NCI-H1694 (cell line): ENCODE results near the gene ACRV1.
"Not testable (repeated sequence)": the region's sequence is repeated elsewhere in the genome, so short reads cannot be mapped to it uniquely, and the experiment has no call there.

Source experiments
- DNase-seq: peaks from one replicate; lab custom pipeline; 2025; lab: John Stamatoyannopoulos, UW

Gene ACRV1, protein sequence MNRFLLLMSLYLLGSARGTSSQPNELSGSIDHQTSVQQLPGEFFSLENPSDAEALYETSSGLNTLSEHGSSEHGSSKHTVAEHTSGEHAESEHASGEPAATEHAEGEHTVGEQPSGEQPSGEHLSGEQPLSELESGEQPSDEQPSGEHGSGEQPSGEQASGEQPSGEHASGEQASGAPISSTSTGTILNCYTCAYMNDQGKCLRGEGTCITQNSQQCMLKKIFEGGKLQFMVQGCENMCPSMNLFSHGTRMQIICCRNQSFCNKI

DNA sequence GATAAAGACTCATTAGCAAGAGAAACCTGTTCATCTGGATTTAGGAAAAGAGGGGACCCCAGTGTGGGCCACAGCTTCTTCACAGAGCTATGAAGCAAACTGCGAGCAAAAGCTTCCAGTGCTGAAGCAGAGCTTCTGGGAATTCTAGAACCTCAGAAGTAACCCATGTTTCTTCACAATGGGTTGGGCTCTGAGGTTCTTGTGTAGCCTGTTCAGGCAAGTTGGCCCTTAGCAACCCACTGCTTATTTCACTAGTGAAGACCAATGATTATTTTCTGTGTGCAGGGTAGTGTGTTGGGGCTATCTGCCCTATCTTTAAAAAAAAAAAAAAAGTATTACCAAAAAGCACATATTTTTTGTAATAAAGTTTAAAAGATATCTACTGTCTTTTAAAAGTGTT lies at the start of gene ACRV1:
ACRV1 (minus strand) TSS at position 101 of the 400 bp plus-strand sequence; CDS start at position 34, 67 bp downstream.
- DNase-seq = no peak

DNA sequence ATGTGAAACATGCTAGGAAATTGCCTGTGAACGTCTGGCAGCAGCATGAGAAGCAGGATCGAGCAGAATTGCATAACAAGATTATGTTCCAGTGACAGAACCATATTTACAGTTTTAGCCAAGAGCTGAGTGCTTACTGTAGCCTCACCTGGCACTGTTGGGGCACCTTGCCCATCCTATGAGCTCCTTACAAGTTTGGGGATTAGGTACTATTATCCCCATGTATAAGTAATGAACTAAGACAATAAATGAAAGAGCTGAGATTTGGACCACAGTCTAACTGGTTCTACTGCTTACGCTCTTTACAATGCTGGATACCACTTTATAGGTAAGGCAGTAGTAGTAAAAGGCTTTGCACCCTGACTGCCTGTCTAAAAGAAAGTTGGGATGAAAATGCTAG lies 48.3 kb upstream of the ACRV1 start:
- DNase-seq = no peak

DNA sequence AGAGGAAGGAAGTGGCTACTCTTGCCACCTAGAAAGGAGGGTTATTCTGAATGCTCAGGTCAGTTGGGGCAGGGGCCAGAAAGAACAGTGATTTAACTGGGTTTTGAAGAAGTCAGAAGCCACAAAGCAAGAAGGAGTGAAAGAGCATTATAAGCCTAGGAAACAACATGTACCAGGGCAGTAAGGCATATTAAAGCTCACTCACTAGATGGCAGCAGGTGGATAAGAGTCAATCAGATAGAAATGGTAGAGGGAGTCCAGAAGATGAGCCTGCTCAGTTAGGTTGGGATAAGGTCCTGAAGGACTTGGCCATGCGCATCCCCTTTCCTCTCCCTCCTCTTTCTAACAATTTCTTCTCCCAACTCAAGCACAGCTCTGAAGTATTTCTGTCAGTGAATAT lies 43.5 kb upstream of the ACRV1 start:
- DNase-seq = no peak

- no peak for DNase-seq
Measured at GRCh38 chr11:125720781-125721180, 40.1 kb upstream of the ACRV1 start.

GRCh38 chr11:125704686-125705085 lies 24.0 kb upstream of the ACRV1 start:
- DNase-seq = not testable (repeated sequence)

DNA sequence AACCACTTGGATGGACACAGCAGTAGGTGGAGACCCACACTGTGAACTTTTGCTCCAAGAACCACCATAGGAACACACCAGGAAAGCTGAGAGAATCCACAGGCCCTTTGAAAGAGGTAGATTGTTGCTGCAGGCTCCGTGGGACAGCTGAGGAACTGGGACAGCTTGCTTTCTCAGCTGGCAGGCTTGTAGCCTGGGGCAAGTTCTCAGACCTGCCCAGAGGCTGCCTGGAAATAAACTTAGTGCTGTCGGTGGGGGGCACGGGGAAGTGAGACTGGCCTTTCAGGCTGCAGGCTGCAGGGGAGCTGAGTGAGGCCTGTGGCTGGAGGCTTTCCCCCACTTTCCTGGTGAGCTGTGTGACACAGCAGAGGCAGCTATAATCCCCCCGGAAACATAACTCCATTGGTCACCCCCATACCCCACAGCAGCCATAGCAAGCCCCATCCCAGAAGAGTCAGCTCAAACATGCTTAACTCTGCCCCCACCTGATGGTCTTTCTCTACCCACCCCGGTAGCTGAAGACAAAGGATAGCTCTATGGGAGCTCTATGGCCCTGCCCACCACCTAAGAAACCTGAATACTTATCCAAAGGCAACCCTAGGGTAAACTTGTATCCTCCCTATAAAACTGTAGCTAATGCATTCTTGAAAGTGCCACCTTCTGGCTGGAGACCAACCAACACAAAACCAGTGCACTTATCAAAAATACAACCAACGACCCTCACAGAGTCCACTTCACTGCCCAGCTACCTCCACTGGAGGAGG lies 21.4 kb upstream of the ACRV1 start:
- no peak for DNase-seq

GRCh38 chr11:125701018-125701610 lies 20.5 kb upstream of the ACRV1 start:
- DNase-seq = no peak

DNA sequence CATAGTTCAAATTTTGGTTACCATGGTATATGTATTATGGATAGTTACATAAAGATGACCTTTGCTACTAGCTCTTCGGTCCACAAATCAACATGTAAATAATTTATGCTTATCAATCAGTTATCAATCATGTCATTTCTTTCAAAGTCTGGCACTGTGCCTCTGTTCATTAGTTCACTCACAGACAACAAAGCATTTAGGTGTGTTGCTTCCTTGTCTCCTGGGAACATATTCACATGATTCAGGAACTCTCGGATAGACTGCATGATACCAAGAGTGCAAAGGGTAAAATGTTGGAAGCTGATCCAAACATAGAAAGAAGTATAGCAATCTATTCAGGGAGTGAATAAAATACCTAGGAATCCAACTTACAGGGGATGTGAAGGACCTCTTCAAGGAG lies 14.3 kb upstream of the ACRV1 start:
- no peak for DNase-seq

DNA sequence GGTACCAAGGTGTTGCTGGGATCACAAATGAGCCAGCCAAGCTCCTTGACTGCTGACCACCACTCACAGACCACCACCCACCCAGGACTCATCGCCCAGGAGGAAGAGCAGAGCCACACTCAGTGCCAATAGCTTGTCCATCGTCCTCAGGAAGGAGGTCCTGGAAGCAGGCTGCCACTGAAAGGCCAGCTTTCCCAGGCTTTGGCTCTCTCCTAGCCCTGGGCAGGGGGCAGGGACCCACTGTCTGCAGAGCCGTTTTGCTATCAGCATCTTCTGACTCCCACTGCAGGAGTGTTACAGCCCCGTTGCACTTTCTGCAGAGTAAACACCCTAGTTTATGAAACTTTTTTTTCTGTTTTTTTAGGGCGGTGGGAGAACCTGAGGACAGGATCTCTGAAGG lies 12.2 kb upstream of the ACRV1 start:
- no peak for DNase-seq

- no peak for DNase-seq
Measured at GRCh38 chr11:125690006-125690405, 9.4 kb upstream of the ACRV1 start.

GRCh38 chr11:125689274-125689859 lies 8.7 kb upstream of the ACRV1 start:
- no peak for DNase-seq

- DNase-seq = no peak
Measured at GRCh38 chr11:125688632-125689031, 8.0 kb upstream of the ACRV1 start.

DNA sequence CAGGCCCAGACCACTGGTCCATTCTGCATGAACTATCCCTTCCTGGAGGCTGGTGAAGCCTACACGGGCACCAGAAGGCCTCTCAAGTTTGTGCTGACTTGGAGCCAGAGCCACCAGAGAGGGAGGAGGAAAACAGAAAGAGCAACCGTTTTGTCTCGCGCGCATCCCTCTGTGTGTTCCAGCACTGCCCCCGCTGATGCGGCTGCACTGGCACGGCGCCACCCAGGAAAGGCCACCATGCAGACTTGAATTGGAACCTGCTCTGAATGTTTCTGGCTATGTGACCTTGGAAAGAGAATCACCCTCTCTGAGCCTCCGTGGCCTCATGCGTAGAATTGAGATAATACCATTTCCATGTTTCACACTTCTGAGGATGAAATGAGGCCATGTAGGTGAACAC lies 7.4 kb upstream of the ACRV1 start:
- no peak for DNase-seq

DNA sequence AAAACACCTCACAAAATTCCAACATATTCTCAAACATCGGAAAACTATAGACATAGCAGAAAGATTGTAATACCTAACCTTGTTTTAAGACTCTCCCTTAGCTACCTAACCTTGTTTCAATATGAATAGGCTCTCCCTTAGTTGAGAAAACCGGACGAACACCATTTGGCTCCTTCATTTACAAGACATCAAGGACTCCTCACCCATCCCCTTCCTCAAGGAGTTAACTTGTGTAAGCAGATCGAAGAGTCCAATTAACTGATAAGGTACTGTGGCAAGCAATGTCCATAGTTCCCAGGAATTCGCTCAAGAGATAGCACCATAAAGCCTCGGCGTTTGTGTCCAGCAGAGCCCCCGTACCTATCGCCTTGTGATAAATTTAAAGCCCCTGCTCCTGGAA lies 4.6 kb upstream of the ACRV1 start:
- DNase-seq = no peak

- no peak for DNase-seq
Measured at GRCh38 chr11:125679837-125680236, 810 bp downstream of the ACRV1 start.

DNA sequence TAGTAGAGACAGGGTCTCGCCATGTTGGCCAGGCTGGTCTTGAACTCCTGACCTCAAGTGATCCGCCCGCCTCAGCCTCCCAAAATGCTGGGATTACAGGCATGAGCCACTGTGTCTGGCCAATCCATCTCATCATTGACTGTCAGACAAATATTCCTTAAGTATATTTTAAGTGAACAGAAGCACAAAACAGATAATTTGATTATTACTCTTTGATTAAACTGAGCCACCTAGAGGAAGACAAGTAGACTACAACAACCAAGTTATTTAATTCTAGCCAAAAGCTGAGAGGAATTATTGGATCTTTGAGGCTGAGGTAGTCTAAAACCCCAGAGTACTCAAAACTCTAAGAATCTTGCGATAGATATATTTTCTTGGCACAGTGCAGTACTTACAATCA lies 1.2 kb downstream of the ACRV1 start:
- DNase-seq = no peak

DNA sequence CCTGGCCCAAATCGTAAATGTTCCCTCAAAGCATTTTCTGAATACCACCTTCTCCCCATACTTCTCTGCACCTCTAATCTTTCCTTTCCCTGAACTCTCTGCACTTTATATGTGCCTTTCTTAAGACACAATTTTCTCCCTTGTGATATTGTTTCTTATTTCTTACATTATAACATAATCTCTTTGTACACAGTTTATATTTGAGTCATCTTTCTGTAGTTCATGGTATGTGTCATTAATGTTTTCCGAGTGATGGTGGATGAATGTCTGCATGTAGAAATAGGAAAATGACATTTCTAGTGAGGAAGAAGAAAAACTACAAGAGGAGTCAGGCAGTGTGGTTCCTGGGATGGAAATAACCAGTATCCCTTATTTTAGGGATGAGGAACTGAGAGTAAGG lies 5.5 kb downstream of the ACRV1 start:
- DNase-seq = no peak

DNA sequence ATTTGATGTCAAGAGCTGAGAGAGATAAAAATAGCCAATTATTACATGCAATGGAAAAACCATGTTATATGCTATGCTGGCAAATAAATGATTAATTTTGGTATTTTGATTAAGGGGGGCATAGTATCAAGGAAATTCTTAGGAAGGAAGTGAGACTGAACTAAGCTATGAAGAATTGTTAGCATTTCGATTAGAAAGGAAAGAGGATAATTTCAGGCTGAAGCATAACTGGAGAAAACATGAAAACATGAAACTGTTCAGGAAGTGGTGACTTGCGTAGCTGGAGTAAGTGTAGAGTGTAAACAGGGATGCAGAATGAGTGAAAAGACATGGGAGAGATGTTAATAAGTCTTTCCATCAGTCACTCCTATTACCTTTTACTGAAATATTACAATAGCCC lies 6.4 kb downstream of the ACRV1 start:
- no peak for DNase-seq

DNA sequence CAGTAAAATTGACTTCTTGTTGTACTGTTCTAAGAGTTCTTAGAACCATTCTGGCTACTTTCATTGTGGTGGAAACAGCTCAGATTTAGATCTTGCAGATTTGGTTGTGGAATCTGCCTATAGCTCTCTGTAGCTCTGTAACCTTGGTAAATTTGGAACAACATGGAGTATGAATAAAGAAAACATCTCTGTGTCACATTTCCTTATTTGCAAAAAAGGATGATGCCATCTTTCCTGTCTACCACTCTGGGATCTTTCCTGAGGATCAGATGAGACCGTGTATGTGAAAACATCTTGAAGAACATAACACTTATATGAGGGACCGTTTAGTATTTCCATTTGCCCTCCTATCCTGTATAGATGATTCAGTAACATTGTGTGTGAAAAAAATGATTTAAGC lies 9.1 kb downstream of the ACRV1 start:
- no peak for DNase-seq

DNA sequence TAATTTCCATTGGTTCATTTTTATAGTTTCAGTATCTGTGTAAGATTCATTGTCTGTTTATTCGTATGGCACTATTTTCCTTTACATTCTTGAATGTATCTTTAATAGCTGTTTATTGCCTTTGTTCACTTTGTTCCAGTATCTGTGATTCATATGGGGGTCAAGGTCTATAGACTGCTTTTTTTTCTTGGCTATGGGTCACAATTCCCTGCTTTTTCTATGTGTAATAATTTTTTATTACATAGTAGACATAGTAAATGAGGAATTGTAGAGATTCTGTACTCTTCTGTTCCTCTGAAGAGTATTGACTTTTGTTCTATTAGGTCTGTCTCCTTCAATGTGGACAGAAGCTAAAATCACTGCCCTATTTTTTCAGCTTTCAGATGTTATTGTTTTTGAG lies 10.5 kb downstream of the ACRV1 start:
- DNase-seq = no peak

- no peak for DNase-seq
Measured at GRCh38 chr11:125667151-125667550, 13.5 kb downstream of the ACRV1 start.

- DNase-seq = no peak
Measured at GRCh38 chr11:125663910-125664309, 16.7 kb downstream of the ACRV1 start.

GRCh38 chr11:125662689-125663088 lies 18.0 kb downstream of the ACRV1 start:
- DNase-seq = no peak
